HT1080 (cell line): Measurements from ENCODE around the gene CCL8. TPM values are rescaled to one million over a fixed set of nuclear protein-coding genes. Genes with fewer than 3 reads are reported as not detected.
"Not testable (repeated sequence)": the region's sequence is repeated elsewhere in the genome, so short reads cannot be mapped to it uniquely, and the experiment has no call there.

Source experiments
- DNase-seq: peaks from one replicate; pipeline ENCODE4 v3.0.0-alpha.2; 2015; ENCODE audit warnings: low read depth
- total RNA-seq: library from RNA; depleted of rRNA; stranded (reverse); fragments of >200 nt; shearing (Covaris generic); gene quantifications from 2 replicates; pipeline ENCODE4 v1.2.3, GENCODE V29; 2014

Gene CCL8
- total RNA-seq, 1 experiment from 2014 or later = not detected

GRCh38 chr17:34313164-34313563 lies 6.1 kb upstream of the CCL8 start:
- DNase-seq = no peak

GRCh38 chr17:34314279-34314678 lies 5.0 kb upstream of the CCL8 start:
- no peak for DNase-seq

DNA sequence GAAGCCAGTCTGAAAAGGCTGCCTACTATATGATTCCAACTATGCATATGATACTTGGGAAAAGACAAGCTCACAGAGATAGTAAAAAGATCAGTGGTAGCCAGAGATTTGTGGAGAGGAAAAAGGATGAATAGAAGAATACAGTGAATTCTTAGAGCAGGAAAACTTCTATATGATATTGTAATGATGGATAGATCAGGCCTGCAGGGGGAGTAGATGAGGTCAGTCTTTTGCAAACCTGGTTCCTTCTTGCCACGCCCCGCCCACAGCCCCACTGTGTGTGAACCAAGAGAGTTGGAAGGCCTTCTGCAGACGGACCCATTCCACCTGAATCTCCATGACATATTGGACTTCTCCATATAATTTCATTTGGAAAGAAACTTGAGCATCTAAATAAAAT lies 761 bp upstream of the CCL8 start:
- peak; percentile 10 for DNase-seq

DNA sequence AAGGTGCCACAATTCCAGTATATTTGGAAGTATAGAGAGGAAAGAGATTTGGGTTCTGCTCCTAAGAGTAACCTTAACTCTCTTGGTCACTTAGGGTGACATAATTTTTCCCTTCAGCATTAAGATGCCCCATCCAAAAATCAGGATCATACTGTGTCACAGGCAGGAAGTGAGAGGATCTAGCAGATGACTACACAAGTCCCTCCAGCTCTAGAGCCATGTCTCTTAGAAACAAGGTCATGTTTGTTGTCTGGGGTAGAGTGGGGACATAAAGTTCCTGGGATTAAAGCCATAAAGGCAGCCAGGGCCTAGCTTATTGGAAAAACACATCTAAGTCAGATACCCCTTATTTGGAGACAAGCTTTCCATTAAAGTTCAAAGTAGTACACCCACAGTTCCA lies 2.7 kb downstream of the CCL8 start:
- no peak for DNase-seq

DNA sequence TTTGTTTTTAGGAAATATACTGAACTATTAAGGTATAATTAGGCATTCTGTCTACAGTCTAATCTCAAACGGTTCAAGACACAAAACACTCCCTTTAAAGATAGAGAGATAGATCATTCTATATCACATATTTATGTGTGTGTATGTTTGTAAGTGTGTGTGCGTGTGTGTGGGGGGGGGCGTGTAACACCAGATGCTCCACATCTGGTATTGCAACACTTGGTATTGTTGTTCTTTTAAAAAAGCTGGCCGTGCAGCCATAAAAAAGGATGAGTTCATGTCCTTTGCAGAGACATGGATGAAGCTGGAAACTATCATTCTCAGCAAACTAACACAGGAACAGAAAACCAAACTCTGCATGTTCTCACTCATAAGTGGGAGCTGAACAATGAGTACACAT lies 8.3 kb downstream of the CCL8 start:
- not testable (repeated sequence) for DNase-seq

DNA sequence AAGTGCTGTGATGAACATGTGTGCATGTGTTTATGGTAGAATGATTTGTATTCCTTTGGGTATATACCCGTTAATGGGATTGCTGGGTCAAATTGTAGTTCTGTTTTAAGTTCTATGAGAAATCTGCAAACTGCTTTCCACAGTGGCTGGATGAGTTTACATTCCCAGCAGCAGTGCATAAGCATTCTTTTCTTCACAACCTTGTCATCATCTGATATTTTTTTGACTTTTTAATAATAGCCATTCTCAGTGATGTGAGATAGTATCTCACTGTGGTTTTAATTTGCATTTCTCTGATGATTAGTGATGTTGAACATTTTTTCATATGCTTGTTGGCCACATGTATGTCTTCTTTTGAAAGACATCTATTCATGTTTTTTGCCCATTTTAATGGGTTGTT lies 18.5 kb downstream of the CCL8 start:
- DNase-seq = no peak

GRCh38 chr17:34339138-34339770 lies 20.0 kb downstream of the CCL8 start:
- no peak for DNase-seq

- DNase-seq = no peak
These were observed 22.7 kb downstream of the CCL8 start for GRCh38 chr17:34341916-34342315.

GRCh38 chr17:34347063-34347462 lies 27.8 kb downstream of the CCL8 start:
- DNase-seq = no peak

GRCh38 chr17:34349751-34350150 lies 30.5 kb downstream of the CCL8 start:
- DNase-seq = no peak

DNA sequence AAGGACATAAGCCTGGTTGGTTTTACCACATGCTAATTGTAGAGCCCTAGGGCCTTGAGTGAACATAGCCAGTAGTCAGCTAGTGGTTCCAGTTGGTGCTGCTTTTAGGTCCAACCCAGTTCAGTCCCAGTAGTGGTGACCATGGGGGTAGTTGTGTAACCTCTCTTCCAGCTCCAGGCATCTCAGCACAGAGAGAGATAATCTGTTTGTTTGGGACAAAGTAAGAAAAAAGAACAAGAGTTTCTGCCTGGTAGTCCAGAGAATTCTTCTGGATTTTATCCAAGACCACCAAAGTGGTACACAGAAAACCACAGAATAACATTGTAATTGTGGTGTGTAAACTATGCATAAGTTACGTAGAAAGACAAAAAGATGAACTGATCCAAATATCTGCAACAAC lies 31.9 kb downstream of the CCL8 start:
- no peak for DNase-seq

DNA sequence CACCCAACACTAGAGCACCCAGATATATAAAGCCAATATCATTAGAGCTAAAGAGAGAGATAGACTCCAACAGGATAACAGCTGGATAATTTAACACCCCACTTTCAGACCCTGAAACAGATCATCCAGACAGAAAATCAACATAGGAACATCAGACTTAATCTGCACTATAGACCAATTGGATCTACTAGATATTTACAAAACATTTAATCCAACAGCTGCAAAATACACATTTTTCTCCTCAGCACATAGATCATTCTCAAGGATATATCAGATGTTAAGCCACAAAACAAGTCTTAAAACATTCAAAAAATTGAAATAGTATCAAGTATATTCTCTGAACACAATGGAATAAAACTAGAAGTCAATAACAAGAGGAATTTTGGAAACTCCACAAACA lies 33.0 kb downstream of the CCL8 start:
- DNase-seq = no peak

DNA sequence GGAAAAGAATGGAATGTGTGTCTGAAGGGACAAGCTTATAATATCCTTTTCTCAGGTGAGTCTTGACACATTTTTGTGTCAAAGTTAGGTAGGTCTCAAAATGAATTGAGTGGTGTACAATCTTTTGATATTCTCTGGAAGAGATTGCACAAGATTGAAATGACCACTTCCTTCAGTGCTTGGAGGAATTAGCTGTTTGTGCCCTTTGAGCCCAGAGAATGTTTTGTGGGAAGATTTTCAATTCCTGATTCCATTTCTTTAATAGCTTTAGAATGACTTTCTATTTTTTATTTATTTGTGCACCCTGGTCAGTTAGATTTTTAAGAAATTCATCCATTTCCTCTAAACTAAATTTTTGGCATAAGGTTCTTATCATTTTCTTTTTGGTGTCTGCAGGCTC lies 35.4 kb downstream of the CCL8 start:
- DNase-seq = no peak

- DNase-seq = no peak
These were observed 37.0 kb downstream of the CCL8 start, which contains the start of gene CCL13 for GRCh38 chr17:34356194-34356593. Gene CCL13 (plus strand): TSS chr17:34356480. CDS start chr17:34356527, 47 bp downstream.

GRCh38 chr17:34357398-34357797 lies 38.2 kb downstream of the CCL8 start:
- DNase-seq = peak; percentile 3

GRCh38 chr17:34358631-34359030 lies 39.4 kb downstream of the CCL8 start:
- no peak for DNase-seq

- DNase-seq = no peak
These were observed 41.5 kb downstream of the CCL8 start for GRCh38 chr17:34360601-34361270.

- DNase-seq = peak; percentile 70
These were observed 42.3 kb downstream of the CCL8 start for GRCh38 chr17:34361478-34362061.

DNA sequence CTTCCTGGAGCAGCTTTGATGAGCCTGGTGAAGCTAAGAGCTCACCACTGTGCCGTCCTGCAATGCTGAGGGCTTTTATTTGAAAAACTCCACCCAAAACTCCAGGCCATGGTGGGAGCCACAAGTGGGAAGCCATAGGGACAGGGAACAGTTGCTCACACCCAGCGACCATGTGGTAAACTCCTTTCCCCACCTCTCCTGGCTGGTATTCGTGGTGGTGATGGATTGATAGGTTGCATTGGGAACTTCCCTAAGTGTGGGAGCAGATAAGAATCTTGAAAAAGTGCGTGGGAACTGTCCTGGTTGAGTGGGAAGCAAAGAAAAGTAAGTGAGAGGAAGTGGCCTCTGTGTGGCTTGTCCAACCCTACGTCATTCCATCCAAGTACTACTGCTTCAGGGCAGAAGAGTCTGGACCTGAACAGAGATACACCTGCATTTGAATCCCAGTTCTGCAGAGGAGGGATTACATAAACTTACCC lies 44.0 kb downstream of the CCL8 start, which contains the start of gene CCL1:
Gene CCL1 (minus strand): TSS at position 51 of the 479 bp plus-strand sequence. CDS start 72 bp downstream, outside the sequence.
- DNase-seq = no peak

GRCh38 chr17:34364751-34365150 lies 45.5 kb downstream of the CCL8 start:
- DNase-seq = no peak

DNA sequence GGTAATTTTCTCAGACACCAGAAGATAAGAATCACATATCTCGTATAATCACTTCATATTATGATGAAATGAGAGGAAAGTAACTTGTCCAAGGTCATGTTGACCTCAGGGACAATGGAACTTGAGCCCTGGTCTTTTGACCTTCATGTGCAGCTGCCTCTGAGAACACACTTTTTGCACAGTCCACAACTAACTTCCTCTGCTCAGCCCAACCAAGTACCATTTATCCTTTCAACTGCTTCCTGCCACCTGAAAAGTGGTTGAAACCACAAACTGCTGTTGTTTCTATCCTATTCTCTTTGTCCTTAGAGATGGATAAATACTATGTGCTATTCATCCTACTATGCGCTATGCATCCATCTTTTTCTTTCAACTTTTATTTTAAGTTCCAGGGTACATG lies 46.1 kb downstream of the CCL8 start:
- no peak for DNase-seq

GRCh38 chr17:34366010-34366409 lies 46.8 kb downstream of the CCL8 start:
- no peak for DNase-seq
